Peyer's patch (tissue), 4 donors: ENCODE results near the gene GPR146. TPM values are rescaled to one million over a fixed set of nuclear protein-coding genes. Genes with fewer than 3 reads are reported as not detected.

ENCODE experiments used
- DNase-seq, 3 donors: peaks; one replicate each; pipeline ENCODE4 v3.0.0-alpha.2; 2017 to 2019
- H3K27ac ChIP-seq, 4 donors: fragments of 200-600 bp; sonication (generic); one replicate each; pipeline ENCODE4 v1.5.1; 2016 to 2019
- H3K27me3 ChIP-seq, 2 donors: fragments of 200-600 bp; sonication (generic); one replicate each; pipeline ENCODE4 v1.5.1; 2019
- H3K36me3 ChIP-seq, 3 donors: fragments of 200-600 bp; sonication (generic); one replicate each; pipeline ENCODE4 v1.5.1; 2016 to 2019
- H3K4me1 ChIP-seq, 4 donors: fragments of 200-600 bp; sonication (generic); one replicate each; pipeline ENCODE4 v1.5.1; 2016 to 2019
- H3K4me3 ChIP-seq, 4 donors: fragments of 200-600 bp; sonication (generic); 1 replicate in 3 of 4; 2 replicates in 1 of 4; pipeline ENCODE4 v1.5.1; 2016 to 2019; ENCODE audit warnings: mild to moderate bottlenecking in 1 of 4
- H3K9me3 ChIP-seq, 4 donors: fragments of 200-600 bp; sonication (generic); one replicate each; pipeline ENCODE4 v1.5.1; 2016 to 2019; ENCODE audit warnings: mild to moderate bottlenecking in 1 of 4
- POLR2A ChIP-seq, 2 donors: fragments of 450-650 bp; IDR thresholded peaks; one replicate each; pipeline ENCODE4 v1.5.1; 2017; ENCODE audit warnings: antibody characterized with exemption in 2 of 2, mild to moderate bottlenecking in 2 of 2, moderate library complexity in 2 of 2
- small RNA-seq, 2 donors: library from RNA; depleted of rRNA; stranded (forward); fragments of <200 nt; gene quantifications; one replicate each; pipeline ENCODE3, GENCODE V24; 2016
- total RNA-seq, 4 donors: library from RNA; depleted of rRNA; stranded (reverse); fragments of >200 nt; gene quantifications; one replicate each; pipeline ENCODE4 v1.1.0, GENCODE V29; 2016

GPR146 gene
- total RNA-seq, 4 donors from 2014 or later = 1.4 to 13.2 (median 4.4) TPM

GRCh38 chr7:1108264-1108920 is 64.0 kb downstream of the GPR146 start:
- Histone ChIP-seq H3K4me1 (no peaks in the 10 kb centered on the region), H3K9me3 (no peaks in the 10 kb centered on the region), H3K27ac (no peak overlapping the region), H3K36me3 (no peaks in the 10 kb centered on the region), H3K4me3 (no peak overlapping the region), H3K27me3 (no peaks in the 10 kb centered on the region)
- no peak for TF ChIP-seq POLR2A (IDR thresholded peaks at IDR 0.05)
- DNase-seq = no peak

Small RNA genes lying within 50 kb of the gene (small RNA-seq; reads per million reads assigned to genes)
- gene MIR339 = 1.4 to 3.8 reads per million in 2 donors

Other genes with a start within 250 kb of the GPR146 start
- gene SUN1, start 212.1 kb upstream of the GPR146 start, total RNA-seq = 100 to 1,000 TPM; 113 to 259 (median 192) TPM
- gene GET4, start 168.0 kb upstream of the GPR146 start, total RNA-seq = 10 to 100 TPM; 29.7 to 93.3 (median 56.8) TPM
- gene ADAP1, start 89.9 kb upstream of the GPR146 start, total RNA-seq = 100 to 1,000 TPM; 102 to 146 (median 133) TPM
- gene COX19, start 69.0 kb upstream of the GPR146 start, total RNA-seq = 10 to 100 TPM; 15.9 to 41.3 (median 24.7) TPM
- 10 to 100 TPM in 1 of 4 donors, 1 to 10 TPM in 2, not detected in 1; 2.3 to 23.1 (median 2.5) TPM for gene CYP2W1, start 61.4 kb upstream of the GPR146 start, total RNA-seq
- gene GPER1, start 43.6 kb downstream of the GPR146 start, total RNA-seq = 1 to 10 TPM in 3 of 4 donors, under 1 TPM in 1; 0.53 to 8.3 (median 2.1) TPM
- 10 to 100 TPM; 16.0 to 30.5 (median 24.8) TPM for gene ZFAND2A, start 115.7 kb downstream of the GPR146 start, total RNA-seq
- not detected for gene UNCX, start 188.3 kb downstream of the GPR146 start, total RNA-seq